K562 (cell line): Measurements from ENCODE around the gene ESPL1.

ENCODE experiments used
- CREM ChIP-seq: IDR thresholded peaks from 2 replicates; pipeline ENCODE4 v1.6.1; 2014; ENCODE audit warnings: antibody characterized with exemption, low read depth
- CTCF ChIP-seq, 3 experiments: IDR thresholded peaks in 2 of 3; conservative IDR thresholded peaks in 1 of 3; 2 replicates each; pipeline ENCODE4 v1.5.1; 2011 to 2012; ENCODE audit warnings: low read length in 3 of 3, mild to moderate bottlenecking in 3 of 3, control low read depth in 2 of 3, improper control_type of control experiment in 1 of 3, inconsistent platforms in 1 of 3, low read depth in 1 of 3, mixed read lengths in 1 of 3, moderate library complexity in 1 of 3; ENCODE audit not compliant: insufficient read depth in 2 of 3
- DPF2 ChIP-seq: fragments of 450-650 bp; IDR thresholded peaks from 2 replicates; pipeline ENCODE4 v1.6.1; 2016
- ETV6 ChIP-seq, 3 experiments: fragments of 150-350 bp in 1 of 3; sonication (generic) in 1 of 3; formaldehyde crosslinking in 1 of 3; IDR thresholded peaks; 2 replicates each; pipeline versions ENCODE4 v1.6.1 to v1.8.0; 2014 to 2022; ENCODE audit warnings: borderline replicate concordance in 2 of 3, low read depth in 2 of 3, antibody characterized with exemption in 1 of 3, low read length in 1 of 3, mild to moderate bottlenecking in 1 of 3, missing genetic modification reagents in 1 of 3
- FUS ChIP-seq: fragments of 200-400 bp; formaldehyde crosslinking; optimal IDR thresholded peaks from 2 replicates; pipeline ENCODE3; 2017; ENCODE audit warnings: low read depth, low read length
- JUN ChIP-seq, 2 experiments: sonication (generic) in 1 of 2; formaldehyde crosslinking in 1 of 2; IDR thresholded peaks; 2 replicates each; pipeline versions ENCODE4 v1.6.1 to v1.8.0; 2012 to 2022; ENCODE audit warnings: borderline replicate concordance in 2 of 2, mild to moderate bottlenecking in 2 of 2, improper control_type of control experiment in 1 of 2, low read depth in 1 of 2, low read length in 1 of 2, missing genetic modification reagents in 1 of 2
- SIX5 ChIP-seq, 2 experiments: IDR thresholded peaks; 2 replicates each; pipeline ENCODE4 v1.6.1; 2011; ENCODE audit warnings: low read length in 2 of 2, borderline replicate concordance in 1 of 2, low read depth in 1 of 2, mild to moderate bottlenecking in 1 of 2, moderate library complexity in 1 of 2; ENCODE audit not compliant: insufficient read depth in 1 of 2
- SMAD1 ChIP-seq: fragments of 150-350 bp; IDR thresholded peaks from 2 replicates; pipeline ENCODE4 v1.6.1; 2014; ENCODE audit warnings: low read length, low read depth; ENCODE audit not compliant: partially characterized antibody
- SP1 ChIP-seq: sonication (generic); formaldehyde crosslinking; IDR thresholded peaks from 2 replicates; pipeline ENCODE4 v1.8.1; 2022; ENCODE audit warnings: mild to moderate bottlenecking, missing genetic modification reagents
- TF ChIP-seq, protein P1 (sequence below): sonication (generic); formaldehyde crosslinking; IDR thresholded peaks from 2 replicates; pipeline ENCODE4 v1.8.0; 2022; ENCODE audit warnings: mild to moderate bottlenecking, missing genetic modification reagents
- TF ChIP-seq, protein P2 (sequence below), 2 experiments: fragments of 200-800 bp in 1 of 2; sonication (Bioruptor generic) in 1 of 2; sonication (generic) in 1 of 2; formaldehyde crosslinking in 1 of 2; IDR thresholded peaks in 1 of 2; conservative IDR thresholded peaks in 1 of 2; 2 replicates each; pipeline versions ENCODE4 v1.5.0 to v1.6.1; 2016 to 2020; ENCODE audit warnings: missing compliant biosample characterization in 1 of 2, missing genetic modification characterization in 1 of 2, missing genetic modification reagents in 1 of 2

- TF ChIP-seq JUN (IDR thresholded peaks at IDR 0.05; ENCODE audit: borderline replicate concordance, low read depth, low read length): no peak
- TF ChIP-seq JUN (CRISPR knock-in tag; IDR thresholded peaks at IDR 0.05; ENCODE audit: borderline replicate concordance): no peak
- no peak for TF ChIP-seq CREM
- TF ChIP-seq, protein P1, sequence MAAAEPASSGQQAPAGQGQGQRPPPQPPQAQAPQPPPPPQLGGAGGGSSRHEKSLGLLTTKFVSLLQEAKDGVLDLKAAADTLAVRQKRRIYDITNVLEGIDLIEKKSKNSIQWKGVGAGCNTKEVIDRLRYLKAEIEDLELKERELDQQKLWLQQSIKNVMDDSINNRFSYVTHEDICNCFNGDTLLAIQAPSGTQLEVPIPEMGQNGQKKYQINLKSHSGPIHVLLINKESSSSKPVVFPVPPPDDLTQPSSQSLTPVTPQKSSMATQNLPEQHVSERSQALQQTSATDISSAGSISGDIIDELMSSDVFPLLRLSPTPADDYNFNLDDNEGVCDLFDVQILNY (CRISPR knock-in tag): no peak
- TF ChIP-seq, protein P2, sequence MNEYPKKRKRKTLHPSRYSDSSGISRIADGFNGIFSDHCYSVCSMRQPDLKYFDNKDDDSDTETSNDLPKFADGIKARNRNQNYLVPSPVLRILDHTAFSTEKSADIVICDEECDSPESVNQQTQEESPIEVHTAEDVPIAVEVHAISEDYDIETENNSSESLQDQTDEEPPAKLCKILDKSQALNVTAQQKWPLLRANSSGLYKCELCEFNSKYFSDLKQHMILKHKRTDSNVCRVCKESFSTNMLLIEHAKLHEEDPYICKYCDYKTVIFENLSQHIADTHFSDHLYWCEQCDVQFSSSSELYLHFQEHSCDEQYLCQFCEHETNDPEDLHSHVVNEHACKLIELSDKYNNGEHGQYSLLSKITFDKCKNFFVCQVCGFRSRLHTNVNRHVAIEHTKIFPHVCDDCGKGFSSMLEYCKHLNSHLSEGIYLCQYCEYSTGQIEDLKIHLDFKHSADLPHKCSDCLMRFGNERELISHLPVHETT (CRISPR knock-in tag; conservative IDR thresholded peaks at IDR 0.05 in 1 of 2, IDR thresholded peaks at IDR 0.05 in 1 of 2): no peak
- no peak for TF ChIP-seq FUS
- TF ChIP-seq DPF2: no peak
- no peak for TF ChIP-seq SMAD1
- TF ChIP-seq ETV6 (IDR thresholded peaks at IDR 0.05; ENCODE audit: borderline replicate concordance in 1 of 2, low read depth in 2 of 2, low read length in 1 of 2): no peak
- TF ChIP-seq ETV6 (CRISPR knock-in tag; IDR thresholded peaks at IDR 0.05; ENCODE audit: borderline replicate concordance): no peak
- TF ChIP-seq CTCF (IDR thresholded peaks at IDR 0.05 in 2 of 3, conservative IDR thresholded peaks at IDR 0.05 in 1 of 3; ENCODE audit: insufficient read depth in 2 of 3, low read depth in 1 of 3, low read length in 3 of 3): no peak
- no peak for TF ChIP-seq SP1
- no peak for TF ChIP-seq SIX5 (IDR thresholded peaks at IDR 0.05; ENCODE audit: borderline replicate concordance in 1 of 2, insufficient read depth in 1 of 2, low read depth in 1 of 2, low read length in 2 of 2)
Measured at GRCh38 chr12:53313996-53314395, 45.9 kb downstream of the ESPL1 start.
